Liver (tissue), 3 donors: ENCODE data around the gene NDST1.

Experiments
- ATF3 ChIP-seq: IDR thresholded peaks from 2 replicates; pipeline ENCODE4 v1.6.1; 2016; ENCODE audit warnings: antibody characterized with exemption
- CTCF ChIP-seq: fragments of 150-350 bp; IDR thresholded peaks from 2 replicates; pipeline ENCODE4 v1.5.1; 2017; ENCODE audit warnings: improper control_type of control experiment, low read depth, low read length; ENCODE audit not compliant: missing input control
- MAX ChIP-seq: IDR thresholded peaks from 2 replicates; pipeline ENCODE4 v1.6.1; 2016; ENCODE audit warnings: antibody characterized with exemption
- RAD21 ChIP-seq, 2 donors: IDR thresholded peaks; 2 replicates each; pipeline ENCODE4 v1.6.1; 2016; ENCODE audit warnings: antibody characterized with exemption in 2 of 2, mild to moderate bottlenecking in 2 of 2
- SP1 ChIP-seq: IDR thresholded peaks from 2 replicates; pipeline ENCODE4 v1.6.1; 2018; ENCODE audit warnings: antibody characterized with exemption, mild to moderate bottlenecking
- TAF1 ChIP-seq: conservative IDR thresholded peaks from 2 replicates; pipeline ENCODE4 v1.6.1; 2016; ENCODE audit warnings: antibody characterized with exemption, mild to moderate bottlenecking
- ZBTB33 ChIP-seq: IDR thresholded peaks from 2 replicates; pipeline ENCODE4 v1.6.1; 2016; ENCODE audit warnings: antibody characterized with exemption
- donor health status: healthy.
- donor health status: healthy.

- TF ChIP-seq CTCF = no peak
- no peak for TF ChIP-seq TAF1
- TF ChIP-seq RAD21 (IDR thresholded peaks at IDR 0.05) = no peak
- no peak for TF ChIP-seq ZBTB33
- no peak for TF ChIP-seq ATF3
- TF ChIP-seq MAX = no peak
- TF ChIP-seq SP1 = no peak
Observed at GRCh38 chr5:150570333-150570732, 62.4 kb downstream of the NDST1 start.
